ENCODE results near the gene ZNF189. TPM values are rescaled to one million over a fixed set of nuclear protein-coding genes. Genes with fewer than 3 reads are reported as not detected.

ZNF189 gene
- total and polyA plus RNA-seq, 2 of the 4 experiments (the other 2 are of a cell fraction): 5.9 to 19.9 TPM

- no peak for TF ChIP-seq MXI1 (IDR thresholded peaks at IDR 0.05; ENCODE audit: borderline replicate concordance, low read depth, low read length)
- TF ChIP-seq POLR2A (IDR thresholded peaks at IDR 0.05; ENCODE audit: low read depth, low read length): no peak
- no peak for TF ChIP-seq SMC3 (IDR thresholded peaks at IDR 0.05; ENCODE audit: low read depth, low read length)
- TF ChIP-seq MAZ (IDR thresholded peaks at IDR 0.05; ENCODE audit: borderline replicate concordance, low read depth, low read length): no peak
- no CpG with 5 or more reads among the region's 2 CpGs for whole genome bisulfite sequencing, 2 experiments (ENCODE audit: extremely low coverage in 2 of 2, insufficient read length in 1 of 2)
- no peak for ATAC-seq (ENCODE audit: low read depth)
Measured at GRCh38 chr9:101372327-101373118, 26.1 kb upstream of the ZNF189 start.

More at GRCh38 chr9:101372327-101373118, 26.1 kb upstream of the ZNF189 start:
- no peak overlapping the region for H2BK120ac ChIP-seq (ENCODE audit: low read depth, low read length)
- DNase-seq: no peak
- intact Hi-C loops (cut with micrococcal nuclease): no loop called here
- ChIA-PET POLR2A (ENCODE audit: unreplicated experiment) (no interaction called here), CTCF (no interaction called here)
- H3K23ac ChIP-seq (ENCODE audit: low read depth, low read length): no peak overlapping the region
- no peaks in the 10 kb centered on the region for H3K79me1 ChIP-seq (ENCODE audit: low read depth in 1 of 2, low read length in 2 of 2)
- H3K4ac ChIP-seq (ENCODE audit: low read depth, low read length): no peak overlapping the region
- H3K27me3 ChIP-seq (ENCODE audit: control insufficient read depth, insufficient read depth, low read length): no peaks in the 10 kb centered on the region
- no peak overlapping the region for H2BK15ac ChIP-seq (ENCODE audit: low read depth, low read length)
- no peak overlapping the region for H2AK5ac ChIP-seq (ENCODE audit: low read depth, low read length)
- H3K14ac ChIP-seq (replicated peaks; ENCODE audit: low read depth, low read length): no peak overlapping the region
- H2BK5ac ChIP-seq (ENCODE audit: low read depth, low read length, poor library complexity, severe bottlenecking): no peak overlapping the region
- no peak overlapping the region for H3K4me2 ChIP-seq (ENCODE audit: low read depth, low read length)
- H2AFZ ChIP-seq (replicated peaks; ENCODE audit: low read length, poor library complexity): no peak overlapping the region
- H3K18ac ChIP-seq (ENCODE audit: low read depth, low read length): no peak overlapping the region
- 0 out of 2 replicates have a peak, but pooled peaks cover 2% of the 10 kb centered on the region for H3K4me1 ChIP-seq (ENCODE audit: control insufficient read depth, insufficient read depth, low read length)
- dilution Hi-C loops (cut with HindIII; ENCODE audit: low sequenced_read_pairs, unreplicated experiment): no loop called here
- H2AK9ac ChIP-seq (replicated peaks; ENCODE audit: low read depth, low read length, poor library complexity): no peak overlapping the region
- H3K56ac ChIP-seq (ENCODE audit: extremely low read depth, insufficient read depth, low read length): no peak overlapping the region
- no peak overlapping the region for H4K8ac ChIP-seq (ENCODE audit: low read depth in 2 of 2, low read length in 2 of 2)
- H3K4me3 ChIP-seq (ENCODE audit: insufficient read depth, low read depth, low read length): no peak overlapping the region
- no peak overlapping the region for H2BK20ac ChIP-seq (ENCODE audit: low read depth, low read length)
- no TSS peak for BruUV-seq (replicated peaks)
- no peak overlapping the region for H4K5ac ChIP-seq (ENCODE audit: low read depth, low read length)
- in situ Hi-C loops (cut with MboI; ENCODE audit: low sequenced_read_pairs): no loop called here
- no peak overlapping the region for H4K91ac ChIP-seq (ENCODE audit: insufficient read depth, low read depth, low read length)
- no peaks in the 10 kb centered on the region for H3K9me3 ChIP-seq (ENCODE audit: control insufficient read depth, insufficient read depth, low read length)
- H3K9ac ChIP-seq (ENCODE audit: low read depth, low read length): no peak overlapping the region
- H4K20me1 ChIP-seq (ENCODE audit: insufficient read depth, low read length): no peaks in the 10 kb centered on the region
- no peak overlapping the region for H3K27ac ChIP-seq (ENCODE audit: insufficient read depth, low read length)
- no peaks in the 10 kb centered on the region for H3K9me1 ChIP-seq (ENCODE audit: insufficient read depth, low read length)
- no peaks in the 10 kb centered on the region for H3K36me3 ChIP-seq (ENCODE audit: control insufficient read depth, insufficient read depth, low read length)

All from IMR-90 (cell line).